CD4-positive, alpha-beta T cell treated with Interleukin-12 subunit alpha and Interleukin-12 subunit beta, for 1 hour (primary cell): ENCODE data around the gene OPA3.

Experiments
- DNase-seq: peaks from one replicate; pipeline ENCODE4 v3.0.0-alpha.2; 2020

The OPA3 gene

GRCh38 chr19:45597425-45598111 is 13.0 kb upstream of the OPA3 start:
- no peak for DNase-seq

- no peak for DNase-seq
Observed at GRCh38 chr19:45595814-45596213, 11.2 kb upstream of the OPA3 start.

- no peak for DNase-seq
Observed at GRCh38 chr19:45593520-45593919, 8.9 kb upstream of the OPA3 start.

GRCh38 chr19:45592366-45592765 is 7.8 kb upstream of the OPA3 start:
- DNase-seq: no peak

GRCh38 chr19:45591638-45592005 is 7.0 kb upstream of the OPA3 start:
- no peak for DNase-seq

- peak; percentile 35 for DNase-seq
Observed at GRCh38 chr19:45591004-45591637, 6.5 kb upstream of the OPA3 start.

GRCh38 chr19:45590300-45591003 is 5.8 kb upstream of the OPA3 start:
- no peak for DNase-seq

- DNase-seq: no peak
Observed at GRCh38 chr19:45589768-45590167, 5.2 kb upstream of the OPA3 start.

- DNase-seq: no peak
Observed at GRCh38 chr19:45587873-45588272, 3.3 kb upstream of the OPA3 start.

- DNase-seq: no peak
Observed at GRCh38 chr19:45585158-45585577, 566 bp upstream of the OPA3 start.

- DNase-seq: no peak
Observed at GRCh38 chr19:45581576-45581975, 3.0 kb downstream of the OPA3 start.

- DNase-seq: no peak
Observed at GRCh38 chr19:45578861-45579260, 5.7 kb downstream of the OPA3 start.

- no peak for DNase-seq
Observed at GRCh38 chr19:45577111-45577905, 7.3 kb downstream of the OPA3 start.

- no peak for DNase-seq
Observed at GRCh38 chr19:45576682-45577081, 7.9 kb downstream of the OPA3 start.

GRCh38 chr19:45575216-45575615 is 9.4 kb downstream of the OPA3 start:
- no peak for DNase-seq

GRCh38 chr19:45574526-45574925 is 10.1 kb downstream of the OPA3 start:
- no peak for DNase-seq

GRCh38 chr19:45571457-45572220 is 13.0 kb downstream of the OPA3 start:
- no peak for DNase-seq

- peak; percentile 55 for DNase-seq
Observed at GRCh38 chr19:45569619-45570421, 14.8 kb downstream of the OPA3 start.

- DNase-seq: no peak
Observed at GRCh38 chr19:45568732-45569131, 15.9 kb downstream of the OPA3 start.

- DNase-seq: no peak
Observed at GRCh38 chr19:45567609-45568008, 17.0 kb downstream of the OPA3 start.

- DNase-seq: no peak
Observed at GRCh38 chr19:45564131-45564780, 20.3 kb downstream of the OPA3 start.
